Astrocyte (in vitro differentiated cells and primary cell): ENCODE measurements around the gene KCNJ16. TPM values are rescaled to one million over a fixed set of nuclear protein-coding genes. Genes with fewer than 3 reads are reported as not detected.

Experiments used
- DNase-seq: peaks from one replicate; pipeline ENCODE4 v3.0.0-alpha.2; 2010; ENCODE audit warnings: low read depth
- FAIRE-seq: peaks from 2 replicates; lab custom pipeline; 2011; peaks lifted over from hg19 to GRCh38; lab: Jason Lieb, UNC
- H2AFZ ChIP-seq: 2 replicates; pipeline ENCODE4 v1.6.0; 2012; ENCODE audit warnings: low read depth, low read length, inconsistent platforms
- H3K27ac ChIP-seq: 2 replicates; pipeline ENCODE4 v1.5.1; 2011; ENCODE audit warnings: low read depth, low read length, inconsistent platforms
- H3K27me3 ChIP-seq: 2 replicates; pipeline ENCODE4 v1.6.0; 2011; ENCODE audit warnings: low read length, inconsistent platforms; ENCODE audit not compliant: insufficient read depth
- H3K36me3 ChIP-seq: 2 replicates; pipeline ENCODE4 v1.5.1; 2011; ENCODE audit warnings: low read length, inconsistent platforms; ENCODE audit not compliant: insufficient read depth
- H3K4me1 ChIP-seq: 2 replicates; pipeline ENCODE4 v1.5.1; 2011; ENCODE audit warnings: low read length, inconsistent platforms; ENCODE audit not compliant: insufficient read depth
- H3K4me2 ChIP-seq: 2 replicates; pipeline ENCODE4 v1.6.0; 2012; ENCODE audit warnings: low read length, inconsistent platforms
- H3K4me3 ChIP-seq: 2 replicates; pipeline ENCODE4 v1.5.1; 2011; ENCODE audit warnings: low read depth, mild to moderate bottlenecking, low read length, inconsistent platforms; ENCODE audit not compliant: insufficient read depth
- H3K79me2 ChIP-seq: 2 replicates; pipeline ENCODE4 v1.6.0; 2012; ENCODE audit warnings: mild to moderate bottlenecking, low read length, inconsistent platforms; ENCODE audit not compliant: insufficient read depth
- H3K9ac ChIP-seq: 2 replicates; pipeline ENCODE4 v1.6.0; 2012; ENCODE audit warnings: mild to moderate bottlenecking, low read length, inconsistent platforms
- H3K9me3 ChIP-seq: 2 replicates; pipeline ENCODE4 v1.5.1; 2012; ENCODE audit warnings: low read depth, mild to moderate bottlenecking, low read length, inconsistent platforms; ENCODE audit not compliant: insufficient read depth
- H4K20me1 ChIP-seq: 2 replicates; pipeline ENCODE4 v1.6.0; 2012; ENCODE audit warnings: low read length, inconsistent platforms; ENCODE audit not compliant: insufficient read depth
- H3K27ac Mint-ChIP-seq: one replicate; pipeline ENCODE4 v1.8.0; 2021; ENCODE audit warnings: mild to moderate bottlenecking, mixed read lengths; ENCODE audit not compliant: unreplicated experiment
- H3K27me3 Mint-ChIP-seq: one replicate; pipeline ENCODE4 v1.8.0; 2021; ENCODE audit warnings: low read depth, mixed read lengths; ENCODE audit not compliant: unreplicated experiment
- H3K36me3 Mint-ChIP-seq: one replicate; pipeline ENCODE4 v1.8.0; 2021; ENCODE audit warnings: low read depth, mixed read lengths; ENCODE audit not compliant: unreplicated experiment
- H3K4me1 Mint-ChIP-seq: one replicate; pipeline ENCODE4 v1.8.0; 2021; ENCODE audit warnings: low read depth, mixed read lengths; ENCODE audit not compliant: unreplicated experiment
- H3K4me3 Mint-ChIP-seq: one replicate; pipeline ENCODE4 v1.8.0; 2021; ENCODE audit warnings: mild to moderate bottlenecking, moderate library complexity, mixed read lengths; ENCODE audit not compliant: unreplicated experiment
- H3K9me3 Mint-ChIP-seq: one replicate; pipeline ENCODE4 v1.8.0; 2021; ENCODE audit warnings: mild to moderate bottlenecking, mixed read lengths; ENCODE audit not compliant: unreplicated experiment
- CTCF ChIP-seq: IDR thresholded peaks from 2 replicates; pipeline ENCODE4 v1.5.1; 2011; ENCODE audit warnings: low read depth, mild to moderate bottlenecking, inconsistent platforms, low read length, moderate library complexity; ENCODE audit not compliant: insufficient read depth
- EZH2 ChIP-seq: IDR thresholded peaks from 2 replicates; pipeline ENCODE4 v1.6.1; 2012; ENCODE audit warnings: mild to moderate bottlenecking, low read length, inconsistent platforms; ENCODE audit not compliant: insufficient read depth
- total RNA-seq: library from RNA; stranded (reverse); gene quantifications from 2 replicates; pipeline ENCODE4 v1.2.1, GENCODE V29; 2021

Gene KCNJ16
- total RNA-seq, 1 donor from 2014 or later, result 0.73 TPM

- no peaks in the 10 kb centered on the region for H3K9me3 Mint-ChIP-seq
- no peak overlapping the region for H3K4me3 ChIP-seq
- H3K9me3 ChIP-seq, result no peaks in the 10 kb centered on the region
- no peaks in the 10 kb centered on the region for H3K36me3 ChIP-seq
- no peak overlapping the region for H3K9ac ChIP-seq
- H3K27me3 Mint-ChIP-seq, result no peaks in the 10 kb centered on the region
- H3K79me2 ChIP-seq, result no peaks in the 10 kb centered on the region
- no peak overlapping the region for H3K4me2 ChIP-seq
- FAIRE-seq (no peak), DNase-seq (no peak)
- no peak overlapping the region for H2AFZ ChIP-seq
- no peaks in the 10 kb centered on the region for H4K20me1 ChIP-seq
- H3K27me3 ChIP-seq, result no peaks in the 10 kb centered on the region
- no peak overlapping the region for H3K27ac Mint-ChIP-seq
- no peaks in the 10 kb centered on the region for H3K36me3 Mint-ChIP-seq
- no peak overlapping the region for H3K4me3 Mint-ChIP-seq
- TF ChIP-seq CTCF (no peak), EZH2 (no peak)
- no peaks in the 10 kb centered on the region for H3K4me1 ChIP-seq
- H3K4me1 Mint-ChIP-seq, result no peaks in the 10 kb centered on the region
- H3K27ac ChIP-seq, result no peak overlapping the region
Measured at GRCh38 chr17:70084476-70084875, 9.5 kb downstream of the KCNJ16 start.

- Histone ChIP-seq H3K4me2 (no peak overlapping the region), H3K4me1 (no peaks in the 10 kb centered on the region), H3K4me3 (no peak overlapping the region), H3K36me3 (no peaks in the 10 kb centered on the region), H2AFZ (no peak overlapping the region), H4K20me1 (no peaks in the 10 kb centered on the region), H3K27ac (no peak overlapping the region), H3K79me2 (no peaks in the 10 kb centered on the region), H3K27me3 (no peaks in the 10 kb centered on the region), H3K9ac (no peak overlapping the region), H3K9me3 (no peaks in the 10 kb centered on the region)
- DNase-seq, result no peak
- FAIRE-seq, result no peak
- TF ChIP-seq EZH2 (no peak), CTCF (no peak)
- Mint-ChIP-seq H3K36me3 (no peaks in the 10 kb centered on the region), H3K4me3 (no peak overlapping the region), H3K9me3 (no peaks in the 10 kb centered on the region), H3K27me3 (no peaks in the 10 kb centered on the region), H3K4me1 (no peaks in the 10 kb centered on the region), H3K27ac (no peak overlapping the region)
Measured at GRCh38 chr17:70086516-70086915, 11.5 kb downstream of the KCNJ16 start.

GRCh38 chr17:70089513-70090148 is 14.6 kb downstream of the KCNJ16 start:
- Histone ChIP-seq H3K4me2 (no peak overlapping the region), H3K4me1 (no peaks in the 10 kb centered on the region), H3K36me3 (no peaks in the 10 kb centered on the region), H2AFZ (no peak overlapping the region), H3K79me2 (no peaks in the 10 kb centered on the region), H3K4me3 (no peak overlapping the region), H4K20me1 (no peaks in the 10 kb centered on the region), H3K9me3 (no peaks in the 10 kb centered on the region), H3K27me3 (no peaks in the 10 kb centered on the region), H3K27ac (no peak overlapping the region), H3K9ac (no peak overlapping the region)
- DNase-seq (no peak), FAIRE-seq (no peak)
- Mint-ChIP-seq H3K27me3 (no peaks in the 10 kb centered on the region), H3K9me3 (no peaks in the 10 kb centered on the region), H3K4me3 (no peak overlapping the region), H3K4me1 (no peaks in the 10 kb centered on the region), H3K36me3 (no peaks in the 10 kb centered on the region), H3K27ac (no peak overlapping the region)
- TF ChIP-seq EZH2 (no peak), CTCF (no peak)
